Glomerular visceral epithelial cell (primary cell): Measurements from ENCODE around the gene ESYT3.
A peak's percentile ranks its signal among the peaks of the same experiment; 100 is the strongest.

Experiments used
- DNase-seq: peaks from one replicate; pipeline ENCODE4 v3.0.0-alpha.2; 2016; ENCODE audit errors: extremely low spot score

ESYT3 gene

GRCh38 chr3:138434276-138434874 lies at the start of gene ESYT3:
Gene ESYT3 (plus strand): TSS chr3:138434616. CDS start chr3:138434799, 183 bp downstream.
- peak; percentile 41 for DNase-seq

- DNase-seq, result no peak
Measured at GRCh38 chr3:138384976-138385375, 49.4 kb upstream of the ESYT3 start.

- DNase-seq, result no peak
Measured at GRCh38 chr3:138389144-138389601, 45.2 kb upstream of the ESYT3 start.

GRCh38 chr3:138389841-138390581 lies 44.4 kb upstream of the ESYT3 start:
- DNase-seq, result peak; percentile 93

GRCh38 chr3:138390582-138390932 lies 43.9 kb upstream of the ESYT3 start:
- DNase-seq, result no peak

- no peak for DNase-seq
Measured at GRCh38 chr3:138394156-138394555, 40.3 kb upstream of the ESYT3 start.

GRCh38 chr3:138394686-138395085 lies 39.7 kb upstream of the ESYT3 start:
- DNase-seq, result no peak

- no peak for DNase-seq
Measured at GRCh38 chr3:138395865-138396751, 38.3 kb upstream of the ESYT3 start.

GRCh38 chr3:138396752-138397410 lies 37.5 kb upstream of the ESYT3 start:
- DNase-seq, result no peak

GRCh38 chr3:138397983-138398382 lies 36.4 kb upstream of the ESYT3 start:
- DNase-seq, result no peak

- no peak for DNase-seq
Measured at GRCh38 chr3:138398791-138399575, 35.4 kb upstream of the ESYT3 start.

GRCh38 chr3:138399766-138400165 lies 34.6 kb upstream of the ESYT3 start:
- DNase-seq, result no peak

GRCh38 chr3:138400651-138401070 lies 33.8 kb upstream of the ESYT3 start:
- no peak for DNase-seq

GRCh38 chr3:138401834-138402233 lies 32.6 kb upstream of the ESYT3 start:
- no peak for DNase-seq

GRCh38 chr3:138404121-138404520 lies 30.3 kb upstream of the ESYT3 start:
- DNase-seq, result no peak

GRCh38 chr3:138405001-138405400 lies 29.4 kb upstream of the ESYT3 start:
- DNase-seq, result no peak

- no peak for DNase-seq
Measured at GRCh38 chr3:138405486-138405885, 28.9 kb upstream of the ESYT3 start.

GRCh38 chr3:138406606-138407005 lies 27.8 kb upstream of the ESYT3 start:
- no peak for DNase-seq

GRCh38 chr3:138407236-138407907 lies 27.0 kb upstream of the ESYT3 start:
- no peak for DNase-seq

- no peak for DNase-seq
Measured at GRCh38 chr3:138408751-138409570, 25.5 kb upstream of the ESYT3 start.
